ENCODE measurements around the gene SLX9. TPM values are rescaled to one million over a fixed set of nuclear protein-coding genes. Genes with fewer than 3 reads are reported as not detected.
A peak's percentile ranks its signal among the peaks of the same experiment; 100 is the strongest.

The SLX9 gene
- polyA plus RNA-seq, 3 donors = 12.6 to 23.3 (median 19.8) TPM

DNA sequence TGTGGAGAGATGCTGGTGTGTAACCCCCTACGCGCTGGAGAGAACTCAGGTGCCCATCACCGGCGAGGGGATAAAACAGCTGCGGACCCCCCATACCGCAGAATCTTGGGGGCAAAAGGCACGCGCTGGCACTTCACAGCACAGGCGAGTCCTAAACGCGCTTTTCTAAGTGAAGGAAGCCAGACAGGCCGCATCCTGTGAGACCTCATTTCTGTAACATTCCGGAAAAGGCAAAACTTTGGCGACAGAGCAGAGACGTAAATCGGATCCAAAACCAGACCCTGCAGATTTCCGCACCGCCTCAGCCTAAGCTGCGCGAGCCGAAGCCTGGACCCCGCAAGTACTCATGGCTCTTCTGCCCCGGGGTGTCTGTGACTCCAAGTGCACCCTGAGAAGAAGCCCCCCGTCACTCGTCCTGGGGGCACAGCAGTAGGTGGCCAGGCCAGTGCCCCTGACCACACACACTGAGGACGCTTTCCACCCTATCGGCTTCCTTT is 60.9 kb downstream of the SLX9 start:
- DNase-seq (ENCODE audit: extremely low read depth in 1 of 11, low read depth in 9 of 11, low spot score in 4 of 11) = no peak

DNA sequence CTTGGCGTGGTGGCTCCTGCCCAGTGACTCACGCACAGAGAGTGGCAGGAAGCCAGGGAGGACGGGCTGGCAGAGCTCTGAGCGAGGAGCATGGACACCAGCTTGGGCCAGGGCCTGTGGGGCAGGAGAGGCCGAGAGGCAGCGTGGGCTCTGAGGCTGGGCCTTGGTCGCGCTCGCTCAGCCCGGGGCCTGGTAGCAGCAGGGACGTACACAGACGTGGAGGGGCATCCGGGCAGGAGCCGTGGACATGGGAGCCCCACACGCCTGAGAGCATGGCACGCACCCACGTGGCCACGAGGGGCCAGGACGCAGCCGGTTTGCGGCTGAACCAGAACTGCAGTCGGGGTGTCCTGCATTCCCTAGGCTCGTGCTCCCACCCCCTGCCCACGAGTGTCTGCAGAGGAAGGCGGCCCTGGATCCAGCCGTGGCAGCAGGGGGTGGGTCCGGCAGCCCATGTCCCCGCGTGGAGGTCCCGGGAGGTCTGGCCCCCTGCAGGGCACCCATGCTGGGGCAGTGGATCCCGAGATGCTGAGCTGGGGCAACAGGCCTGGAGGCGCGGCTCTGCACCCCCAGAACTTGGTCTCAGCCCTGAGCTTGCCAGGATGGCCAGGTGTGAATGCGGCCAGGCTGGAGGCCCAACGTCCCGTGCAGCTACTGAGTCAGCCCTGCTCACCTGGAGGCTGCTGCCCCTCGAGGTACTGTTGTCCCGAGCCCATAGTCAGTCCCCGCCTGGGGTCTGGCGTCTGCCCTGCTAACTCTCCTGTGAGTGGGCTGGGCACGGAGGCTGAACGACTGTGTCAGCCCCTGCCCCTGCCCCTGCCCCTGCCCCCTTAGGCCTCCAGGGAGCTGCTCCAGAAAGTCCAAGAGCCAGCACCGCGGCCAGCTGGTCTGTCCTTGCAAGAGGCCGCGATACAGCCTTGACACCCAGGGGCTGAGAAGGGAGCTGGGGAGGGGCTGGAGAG is 61.6 kb downstream of the SLX9 start:
- DNase-seq (ENCODE audit: extremely low read depth in 1 of 11, low read depth in 9 of 11, low spot score in 4 of 11) = no peak

- DNase-seq (ENCODE audit: extremely low read depth in 1 of 11, low read depth in 9 of 11, low spot score in 4 of 11) = no peak
These were observed 62.8 kb downstream of the SLX9 start for GRCh38 chr21:45002381-45003204.

DNA sequence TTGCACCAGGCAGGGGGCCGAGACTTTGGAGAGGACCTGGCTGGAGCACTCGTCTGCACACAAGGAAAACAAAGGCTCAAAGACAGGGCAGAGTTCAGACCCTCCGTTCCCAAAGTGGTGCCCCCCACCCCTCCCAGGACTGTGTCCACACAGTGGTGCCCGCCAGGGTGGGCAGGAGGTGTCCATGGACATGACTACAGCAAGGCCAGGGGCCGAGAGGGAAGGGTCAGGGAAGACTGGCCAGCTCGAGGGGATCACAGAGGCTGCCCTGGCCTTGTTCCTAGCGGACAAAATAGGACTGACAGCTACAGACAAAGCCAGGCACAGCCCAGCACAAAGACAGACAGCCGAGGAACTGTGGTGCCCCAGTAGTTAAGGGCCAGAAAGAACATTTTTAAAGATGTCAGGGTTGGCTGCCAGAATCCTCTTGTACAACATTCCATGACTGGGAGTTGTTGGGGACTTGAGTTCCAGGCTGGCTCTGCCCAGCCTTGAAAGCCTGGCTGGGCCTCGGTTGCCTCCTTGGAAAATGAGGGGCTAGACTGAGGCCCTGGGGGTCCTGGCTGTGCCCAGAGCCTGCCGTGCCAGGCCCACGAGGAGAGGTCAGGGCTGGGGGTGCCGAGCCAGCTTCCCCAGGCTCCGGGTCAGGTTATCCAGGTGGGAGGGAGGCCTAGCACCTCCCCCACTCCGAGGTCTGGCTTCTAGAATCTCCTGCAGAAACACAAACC is 63.7 kb downstream of the SLX9 start:
- DNase-seq (ENCODE audit: extremely low read depth in 1 of 11, low read depth in 9 of 11, low spot score in 4 of 11) = no peak

- no peak for DNase-seq (ENCODE audit: extremely low read depth in 1 of 11, low read depth in 9 of 11, low spot score in 4 of 11)
These were observed 64.2 kb downstream of the SLX9 start for GRCh38 chr21:45004059-45004422.

DNA sequence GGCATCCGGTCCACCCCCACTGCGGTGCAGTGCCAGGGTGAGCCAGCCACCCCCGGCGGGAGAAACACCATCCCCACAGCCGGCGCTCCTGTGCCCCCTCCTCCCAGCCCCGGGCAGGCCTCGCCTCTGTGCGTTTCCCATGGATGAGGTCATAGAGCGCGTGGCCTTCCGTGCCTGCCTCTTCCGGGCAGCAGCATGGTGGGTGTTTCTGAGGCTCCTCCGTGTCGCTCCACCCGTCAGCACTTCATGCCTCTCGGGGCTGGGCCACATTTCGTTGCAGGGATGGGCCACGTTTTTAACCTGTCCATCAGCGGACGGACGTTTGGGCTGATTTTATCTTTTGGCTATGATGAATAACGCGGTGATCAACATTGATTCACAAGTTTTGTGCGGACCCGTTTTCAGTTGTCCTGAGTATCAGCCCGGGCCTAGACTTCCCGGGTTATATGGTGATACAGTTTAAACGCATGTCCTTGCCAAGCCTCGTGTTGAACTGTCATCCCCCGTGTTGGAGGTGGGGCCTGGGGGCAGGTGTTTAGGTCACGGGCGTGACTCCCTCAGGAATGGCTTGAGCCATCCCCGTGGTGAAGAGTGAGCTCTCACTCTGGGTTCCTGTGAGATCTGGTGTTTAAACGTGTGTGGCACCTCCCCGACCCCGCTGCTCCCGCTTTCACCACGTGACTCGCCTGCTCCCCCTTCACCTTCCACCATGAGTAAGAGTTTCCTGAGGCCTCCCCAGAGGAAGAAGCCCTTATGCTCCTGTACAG is 64.8 kb downstream of the SLX9 start:
- DNase-seq (ENCODE audit: extremely low read depth in 1 of 11, low read depth in 9 of 11, low spot score in 4 of 11) = no peak

DNA sequence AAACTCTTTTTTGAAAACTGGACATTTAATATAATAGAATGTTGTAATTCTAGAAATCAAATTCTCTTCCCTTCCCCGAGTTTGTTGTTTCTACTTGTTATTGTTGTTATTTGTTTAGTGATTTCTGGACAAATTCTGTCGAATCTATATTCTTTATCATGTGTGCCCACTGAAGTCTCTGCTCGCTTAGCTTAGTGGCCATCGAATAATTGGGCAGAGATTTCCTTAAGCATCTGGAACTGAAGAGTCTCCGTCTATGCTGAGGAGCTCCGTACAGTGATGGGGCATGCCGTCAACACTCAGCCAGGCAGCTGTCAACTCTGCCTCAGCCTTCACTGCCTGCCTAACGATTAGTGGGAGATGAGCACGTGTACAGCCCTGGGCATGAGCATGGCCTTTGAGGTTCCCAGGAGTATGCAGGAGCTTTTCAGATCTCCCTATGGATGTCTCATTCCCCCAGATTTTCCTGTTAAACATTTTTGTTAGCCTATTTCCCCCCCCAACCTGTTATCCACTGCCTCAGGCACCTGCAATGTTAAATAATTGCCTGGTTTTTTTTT is 66.8 kb downstream of the SLX9 start:
- DNase-seq (ENCODE audit: extremely low read depth in 1 of 11, low read depth in 9 of 11, low spot score in 4 of 11) = no peak

GRCh38 chr21:45009616-45010015 is 69.8 kb downstream of the SLX9 start:
- DNase-seq (ENCODE audit: extremely low read depth in 1 of 11, low read depth in 9 of 11, low spot score in 4 of 11) = no peak

GRCh38 chr21:45010096-45010495 is 70.3 kb downstream of the SLX9 start:
- DNase-seq (ENCODE audit: extremely low read depth in 1 of 11, low read depth in 9 of 11, low spot score in 4 of 11) = no peak

DNA sequence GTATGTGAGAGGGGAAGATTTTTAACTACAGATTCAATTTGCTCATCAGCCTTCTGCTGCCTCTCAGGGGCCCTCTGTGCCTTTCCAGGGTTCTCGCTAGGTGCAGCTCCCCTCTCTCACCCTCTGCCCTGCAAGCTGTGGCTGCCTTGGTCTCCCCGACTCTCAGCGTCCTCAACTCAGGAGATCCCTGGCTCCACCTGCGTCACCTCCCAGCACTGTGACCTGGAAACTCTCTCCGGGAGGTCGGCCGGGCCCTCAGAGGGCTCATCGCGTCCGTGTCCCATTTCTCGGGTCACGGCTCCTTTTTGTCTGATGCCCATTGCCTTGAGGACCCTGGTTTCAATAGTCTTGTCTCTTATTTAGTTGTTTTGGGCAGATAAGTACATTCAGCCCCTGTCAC is 71.0 kb downstream of the SLX9 start:
- DNase-seq (ENCODE audit: extremely low read depth in 1 of 11, low read depth in 9 of 11, low spot score in 4 of 11) = no peak

- DNase-seq (ENCODE audit: extremely low read depth in 1 of 11, low read depth in 9 of 11, low spot score in 4 of 11) = no peak
These were observed 71.6 kb downstream of the SLX9 start for GRCh38 chr21:45011426-45011825.

- DNase-seq (ENCODE audit: extremely low read depth in 1 of 11, low read depth in 9 of 11, low spot score in 4 of 11) = peak; percentile 38 to 89 (median 70)
These were observed 72.3 kb downstream of the SLX9 start for GRCh38 chr21:45011911-45012661.

DNA sequence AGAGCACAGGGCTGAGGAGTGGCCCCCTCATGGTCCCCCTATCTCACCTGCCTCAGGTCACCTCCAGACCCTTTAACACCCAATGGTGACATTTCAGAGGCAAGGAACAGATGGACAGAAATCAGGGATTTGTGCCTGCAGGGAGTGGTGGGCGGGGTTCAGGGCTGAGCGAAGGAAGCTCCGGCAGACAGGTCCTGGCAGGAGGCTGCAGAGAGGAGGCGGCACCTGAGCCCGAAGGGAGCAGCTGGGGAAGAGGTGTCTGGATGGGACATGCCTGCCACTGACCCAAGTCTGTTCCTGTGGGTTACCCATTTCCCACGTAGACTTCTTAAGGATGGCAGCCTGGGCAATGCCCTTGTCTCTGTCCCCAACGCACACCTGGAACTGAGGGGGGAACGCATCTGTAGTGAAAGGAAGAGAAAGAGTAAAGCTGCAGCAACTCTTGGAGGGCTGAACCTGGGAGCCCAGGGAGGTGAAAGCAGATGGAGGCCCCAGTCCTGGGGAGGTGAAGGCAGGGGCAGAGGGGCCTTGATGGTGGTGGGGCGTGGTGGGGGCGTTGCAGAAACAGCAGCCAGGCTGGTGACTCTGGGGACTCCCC is 72.9 kb downstream of the SLX9 start:
- DNase-seq (ENCODE audit: extremely low read depth in 1 of 11, low read depth in 9 of 11, low spot score in 4 of 11) = no peak

DNA sequence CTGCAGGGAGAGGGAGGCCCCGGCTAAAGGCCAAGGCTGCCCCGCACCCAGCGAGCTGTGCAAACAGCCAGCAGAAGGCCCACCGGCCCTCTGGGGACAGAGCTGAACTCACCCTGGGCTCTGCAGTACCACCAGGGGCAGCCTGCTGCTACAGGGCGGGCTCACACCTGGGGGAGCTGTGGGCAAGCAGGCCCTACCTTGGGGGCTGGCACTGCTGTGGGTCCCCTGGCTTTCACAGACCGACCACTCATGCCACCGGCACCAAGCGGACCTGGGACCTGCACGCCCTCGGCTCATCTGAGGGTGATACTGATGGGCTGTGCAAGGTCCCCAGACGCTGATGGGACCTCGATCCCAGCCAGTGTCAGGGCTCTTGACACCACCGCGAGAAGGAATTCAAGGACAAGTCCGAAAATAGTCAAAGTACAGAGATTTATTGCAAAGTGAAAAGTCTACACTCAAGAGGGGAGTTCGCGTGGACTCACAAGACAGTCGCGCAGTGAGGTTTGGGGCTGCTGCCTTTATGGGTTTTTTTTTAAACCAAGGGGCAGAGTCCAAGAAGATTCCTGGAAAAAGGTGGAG is 73.5 kb downstream of the SLX9 start:
- DNase-seq (ENCODE audit: extremely low read depth in 1 of 11, low read depth in 9 of 11, low spot score in 4 of 11) = no peak

GRCh38 chr21:45014747-45015468 is 75.1 kb downstream of the SLX9 start:
- DNase-seq (ENCODE audit: extremely low read depth in 1 of 11, low read depth in 9 of 11, low spot score in 4 of 11) = no peak

DNA sequence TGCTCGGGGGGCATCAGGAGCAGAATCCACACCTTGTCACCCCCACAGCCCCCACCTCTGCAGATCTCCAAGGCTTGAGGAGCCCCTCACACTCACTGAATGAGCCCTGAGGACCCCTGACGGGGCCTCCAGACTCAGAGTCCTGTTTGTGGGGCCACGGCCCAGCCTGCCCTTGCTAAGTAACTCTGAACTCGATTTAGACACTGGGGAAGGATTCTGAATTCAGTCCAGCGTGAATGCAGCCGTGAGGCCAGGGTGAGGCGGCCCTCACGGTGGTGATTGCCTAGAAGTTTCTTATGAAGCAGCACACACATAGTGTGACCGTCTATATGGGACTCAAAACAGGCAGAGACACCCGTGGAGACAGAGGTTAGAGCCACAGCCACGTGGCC is 75.6 kb downstream of the SLX9 start:
- no peak for DNase-seq (ENCODE audit: extremely low read depth in 1 of 11, low read depth in 9 of 11, low spot score in 4 of 11)
